Measurements from ENCODE around the gene BMP8A. TPM values are rescaled to one million over a fixed set of nuclear protein-coding genes. Genes with fewer than 3 reads are reported as not detected.

The BMP8A gene
- polyA plus RNA-seq, 1 donor = 0.94 TPM

- no peak for DNase-seq (ENCODE audit: low read depth)
These were observed 79.2 kb downstream of the BMP8A start for GRCh38 chr1:39570477-39571177.

- no peak for DNase-seq (ENCODE audit: low read depth)
These were observed 79.7 kb downstream of the BMP8A start for GRCh38 chr1:39571178-39571483.

DNA sequence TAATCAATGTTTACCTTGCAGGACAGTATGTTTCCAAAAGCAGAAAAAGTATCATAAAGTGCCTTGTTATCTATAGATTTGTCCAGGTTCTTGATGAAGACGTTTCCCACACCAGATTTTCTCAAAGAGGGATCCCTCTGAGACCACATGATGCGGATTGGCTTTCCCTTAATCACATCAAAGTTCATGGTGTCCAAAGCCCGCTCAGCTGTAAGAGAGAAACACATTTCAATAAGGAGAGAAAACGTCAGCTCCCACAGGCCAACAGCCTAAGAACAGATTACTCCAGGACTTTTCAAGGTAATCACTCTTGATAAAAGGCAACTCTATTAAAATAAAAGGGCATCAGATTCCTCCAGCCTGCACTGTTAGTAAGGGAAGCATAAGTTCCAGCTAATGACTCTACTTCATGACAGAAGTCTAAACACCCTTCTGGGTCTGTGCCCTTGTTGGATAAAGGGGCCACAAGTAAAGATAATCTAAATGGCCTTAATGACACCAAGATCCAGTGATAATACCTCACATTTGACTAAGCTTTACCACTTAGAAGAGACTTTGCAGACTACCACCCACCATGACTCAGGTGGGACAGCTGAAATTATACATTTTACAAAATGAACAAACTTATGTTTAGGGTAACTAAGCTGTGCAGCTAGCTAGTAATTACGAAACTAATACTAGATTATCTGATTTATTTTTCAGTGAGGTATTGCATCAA lies 81.1 kb downstream of the BMP8A start:
- DNase-seq (ENCODE audit: low read depth) = no peak

- DNase-seq (ENCODE audit: low read depth) = no peak
These were observed 81.6 kb downstream of the BMP8A start for GRCh38 chr1:39573097-39573465.

GRCh38 chr1:39573736-39574624 lies 82.5 kb downstream of the BMP8A start:
- DNase-seq (ENCODE audit: low read depth) = no peak

DNA sequence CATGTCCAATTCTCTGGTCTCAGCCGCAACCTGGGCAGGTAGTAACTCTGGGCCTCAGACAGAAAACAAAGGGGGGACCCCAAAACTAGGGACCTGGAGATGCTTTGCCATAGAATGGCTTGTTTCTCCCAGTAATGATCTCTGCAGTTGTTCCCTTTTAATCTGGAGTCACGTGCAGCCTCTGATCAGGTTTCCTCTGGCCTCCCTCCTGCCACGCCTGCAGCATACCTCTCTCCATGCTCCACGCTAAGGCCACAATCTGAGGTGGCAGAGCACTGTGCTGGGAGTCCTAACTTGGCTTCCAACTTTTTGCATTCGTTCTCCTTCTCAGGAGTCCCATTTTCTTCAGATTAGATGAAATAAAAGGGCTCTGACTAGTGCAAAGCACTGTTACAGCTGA lies 83.2 kb downstream of the BMP8A start:
- DNase-seq (ENCODE audit: low read depth) = no peak

Other genes starting within 250 kb of the BMP8A start
- gene PABPC4, start 85.2 kb downstream of the BMP8A start, polyA plus RNA-seq (ENCODE audit: insufficient read length) = 464 TPM
- gene HEYL, start 148.0 kb downstream of the BMP8A start, polyA plus RNA-seq (ENCODE audit: insufficient read length) = 50.6 TPM
- gene NT5C1A, start 180.5 kb downstream of the BMP8A start, polyA plus RNA-seq (ENCODE audit: insufficient read length) = 9.0 TPM
- gene HPCAL4, start 199.8 kb downstream of the BMP8A start, polyA plus RNA-seq (ENCODE audit: insufficient read length) = 2.2 TPM
- 41.7 TPM for gene PPIE, start 247.2 kb downstream of the BMP8A start, polyA plus RNA-seq (ENCODE audit: insufficient read length)